Measurements from ENCODE around the gene KCNJ3.

DNA sequence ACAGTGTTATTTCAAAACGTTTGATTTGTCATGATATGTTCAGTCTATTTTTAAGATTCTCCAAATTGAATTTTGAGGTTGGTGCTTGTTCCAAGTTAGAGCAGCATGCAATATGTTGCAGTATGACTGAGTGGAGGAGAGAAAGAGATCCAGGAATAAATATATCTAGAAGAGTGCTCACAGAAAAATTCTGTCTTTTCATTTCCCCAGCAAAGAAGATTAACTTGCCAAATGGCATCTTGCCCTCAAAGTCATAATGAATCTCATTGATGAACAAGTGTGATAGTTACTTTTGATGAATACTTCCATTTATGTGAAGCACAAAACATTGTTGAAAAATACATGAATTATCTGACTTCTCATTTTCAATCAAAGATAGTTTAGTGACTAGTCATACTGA, 95.9 kb downstream of the KCNJ3 start:
- no peak for TF ChIP-seq SIN3A (IDR thresholded peaks at IDR 0.05; ENCODE audit: borderline replicate concordance, insufficient read depth, low read depth, low read length)
- TF ChIP-seq CTCF (IDR thresholded peaks at IDR 0.05): no peak
- TF ChIP-seq POLR2AphosphoS5 (IDR thresholded peaks at IDR 0.05; ENCODE audit: low read depth, low read length): no peak
- TF ChIP-seq REST (IDR thresholded peaks at IDR 0.05; ENCODE audit: insufficient read depth in 1 of 2, low read depth in 2 of 2, low read length in 1 of 2): no peak
- TF ChIP-seq TCF7L2 (IDR thresholded peaks at IDR 0.05; ENCODE audit: low read depth, low read length): no peak
